Cardiac muscle cell (in vitro differentiated cells and primary cell): ENCODE data around the gene KCNK6. TPM values are rescaled to one million over a fixed set of nuclear protein-coding genes. Genes with fewer than 3 reads are reported as not detected.
A peak's percentile ranks its signal among the peaks of the same experiment; 100 is the strongest.
"Not testable (repeated sequence)": the region's sequence is repeated elsewhere in the genome, so short reads cannot be mapped to it uniquely, and the experiment has no call there.

Experiments used
- DNase-seq, 2 donors: peaks; one replicate each; pipeline versions ENCODE4 v3.0.0 to v3.0.0-alpha.2; 2010 to 2017; ENCODE audit warnings: low read depth in 1 of 2, low spot score in 1 of 2
- H3K27ac ChIP-seq: fragments of 200-600 bp; sonication (generic); 2 replicates; pipeline ENCODE4 v1.5.1; 2016
- H3K27me3 ChIP-seq: fragments of 200-600 bp; sonication (generic); 2 replicates; pipeline ENCODE4 v1.6.0; 2016; ENCODE audit warnings: control low read depth
- H3K36me3 ChIP-seq: fragments of 200-600 bp; sonication (generic); 2 replicates; pipeline ENCODE4 v1.5.1; 2016; ENCODE audit warnings: control low read depth
- H3K4me1 ChIP-seq: fragments of 200-600 bp; sonication (generic); 2 replicates; pipeline ENCODE4 v1.8.1; 2017; ENCODE audit warnings: low read depth, mild to moderate bottlenecking, mixed run types
- H3K4me3 ChIP-seq: fragments of 200-600 bp; sonication (generic); 2 replicates; pipeline ENCODE4 v1.5.1; 2016; ENCODE audit warnings: mild to moderate bottlenecking
- H3K9me3 ChIP-seq: fragments of 200-600 bp; sonication (generic); 2 replicates; pipeline ENCODE4 v1.5.1; 2017; ENCODE audit warnings: low read depth, mild to moderate bottlenecking, control low read depth
- CTCF ChIP-seq: IDR thresholded peaks from 2 replicates; pipeline ENCODE4 v1.5.1; 2012; ENCODE audit warnings: low read depth, mild to moderate bottlenecking, low read length
- polyA plus RNA-seq: library from polyadenylated mRNA; unstranded; fragments of >200 nt; fragmentation: Nextera tagmentation; extraction: Ambion mirVana; gene quantifications from 2 replicates; pipeline ENCODE4 v1.2.1, GENCODE V29; 2016
- total RNA-seq: library from RNA; depleted of rRNA; stranded (reverse); fragments of >200 nt; gene quantifications from 2 replicates; pipeline ENCODE4 v1.2.3, GENCODE V29; 2016

KCNK6 gene
- total and polyA plus RNA-seq, 2 experiments from 2014 or later: 1.5 to 1.8 TPM

GRCh38 chr19:38360351-38360750, 40.7 kb downstream of the KCNK6 start:
- no peak for DNase-seq
- TF ChIP-seq CTCF: no peak
- Histone ChIP-seq H3K4me1 (no peaks in the 10 kb centered on the region), H3K27me3 (peaks cover 36% of the 10 kb centered on the region), H3K9me3 (no peaks in the 10 kb centered on the region), H3K27ac (no peak overlapping the region), H3K4me3 (no peak overlapping the region), H3K36me3 (no peaks in the 10 kb centered on the region)

- TF ChIP-seq CTCF: no peak
- Histone ChIP-seq H3K4me1 (no peaks in the 10 kb centered on the region), H3K4me3 (peak overlapping the region; percentile 47), H3K27ac (no peak overlapping the region), H3K9me3 (no peaks in the 10 kb centered on the region), H3K36me3 (no peaks in the 10 kb centered on the region), H3K27me3 (peaks cover 36% of the 10 kb centered on the region)
- DNase-seq: no peak
Observed at GRCh38 chr19:38360839-38361631, 41.4 kb downstream of the KCNK6 start.

GRCh38 chr19:38361633-38362075, 42.0 kb downstream of the KCNK6 start:
- H3K27me3 ChIP-seq: peaks cover 36% of the 10 kb centered on the region
- H3K9me3 ChIP-seq: no peaks in the 10 kb centered on the region
- H3K4me3 ChIP-seq: peak overlapping the region; percentile 47

GRCh38 chr19:38362076-38362945, 42.7 kb downstream of the KCNK6 start:
- no peaks in the 10 kb centered on the region for H3K4me1 ChIP-seq
- TF ChIP-seq CTCF: no peak
- H3K27ac ChIP-seq: peak overlapping the region; percentile 5
- H3K36me3 ChIP-seq: no peaks in the 10 kb centered on the region
- peak overlapping the region; percentile 47 for H3K4me3 ChIP-seq
- peaks cover 36% of the 10 kb centered on the region for H3K27me3 ChIP-seq
- no peaks in the 10 kb centered on the region for H3K9me3 ChIP-seq
- DNase-seq: peak; percentile 52 to 88

More at GRCh38 chr19:38361633-38362075, 42.0 kb downstream of the KCNK6 start:
- peak; percentile 73 to 92 for DNase-seq
- Histone ChIP-seq H3K4me1 (no peaks in the 10 kb centered on the region), H3K27ac (no peak overlapping the region), H3K36me3 (no peaks in the 10 kb centered on the region)
- no peak for TF ChIP-seq CTCF

GRCh38 chr19:38362946-38363688, 43.5 kb downstream of the KCNK6 start:
- not testable (repeated sequence) for H3K36me3 ChIP-seq, DNase-seq, H3K9me3 ChIP-seq, H3K27ac ChIP-seq, H3K4me1 ChIP-seq
- peaks cover 31% of the 10 kb centered on the region for H3K27me3 ChIP-seq
- peak overlapping the region; percentile 47 for H3K4me3 ChIP-seq
